ENCODE data around the gene ANAPC7. TPM values are rescaled to one million over a fixed set of nuclear protein-coding genes. Genes with fewer than 3 reads are reported as not detected.

ANAPC7 gene
- polyA plus RNA-seq, 1 donor (not counting 4 experiments of a cell fraction or from before 2014, with no cell fraction given): 68.2 TPM

DNA sequence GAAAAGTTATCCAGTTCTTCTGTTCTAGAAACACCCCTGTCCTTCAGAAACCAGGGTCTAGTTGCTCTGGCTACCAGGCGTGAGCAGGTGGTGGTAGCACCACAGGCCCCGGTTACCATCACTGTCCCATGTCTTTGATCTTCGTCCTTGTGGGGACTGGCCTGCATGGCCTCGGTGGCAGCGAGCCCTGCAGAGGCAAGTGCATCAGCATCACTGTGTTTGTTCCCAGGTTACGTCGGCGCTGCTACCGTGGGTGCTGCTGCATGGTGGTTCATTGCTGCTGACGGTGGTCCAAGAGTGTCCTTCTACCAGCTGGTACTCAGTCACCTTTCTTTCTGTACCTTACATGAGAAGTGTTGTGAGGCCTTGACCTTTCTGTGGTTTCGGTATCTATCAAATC, 58.9 kb downstream of the ANAPC7 start:
- FAIRE-seq (no peak), DNase-seq (ENCODE audit: low read depth, low spot score) (no peak)
- peak overlapping the region; percentile 89 for H3K27ac ChIP-seq (ENCODE audit: control insufficient read depth, insufficient read depth, low read length)
- dilution Hi-C loops (cut with MboI; ENCODE audit: extremely low pct_ligation_motif_present, low sequenced_read_pairs): no loop called here
- peaks cover 58 to 81% of the 10 kb centered on the region in 2 experiments for H3K36me3 ChIP-seq (ENCODE audit: control insufficient read depth in 2 of 2, extremely low read depth in 1 of 2, insufficient read depth in 2 of 2, low read length in 2 of 2)
- H2AFZ ChIP-seq (ENCODE audit: control insufficient read depth, low read length): no peak overlapping the region
- peaks cover 34% of the 10 kb centered on the region for H3K4me1 ChIP-seq (ENCODE audit: control insufficient read depth, extremely low read depth, insufficient read depth, low read length)
- no peaks in the 10 kb centered on the region for H4K20me1 ChIP-seq (ENCODE audit: control insufficient read depth, extremely low read depth, insufficient read depth, low read length)
- peak overlapping the region; percentile 50 for H3K9ac ChIP-seq (ENCODE audit: control insufficient read depth, extremely low read depth, insufficient read depth, low read length)
- H3K4me2 ChIP-seq (ENCODE audit: control insufficient read depth, extremely low read depth, insufficient read depth, low read depth, low read length): peak overlapping the region; percentile 46
- no peaks in the 10 kb centered on the region for H3K9me3 ChIP-seq (ENCODE audit: control insufficient read depth, low read depth, low read length)
- no peaks in the 10 kb centered on the region for H3K27me3 ChIP-seq (ENCODE audit: control insufficient read depth, extremely low read depth, insufficient read depth, low read length)
- no peaks in the 10 kb centered on the region for H3K9me1 ChIP-seq (ENCODE audit: control insufficient read depth, extremely low read depth, insufficient read depth, low read length)
- H3K4me3 ChIP-seq (ENCODE audit: control insufficient read depth in 2 of 3, extremely low read depth in 1 of 3, insufficient read depth in 2 of 3, low read depth in 1 of 3, low read length in 3 of 3): no peak overlapping the region
- H3K79me2 ChIP-seq (ENCODE audit: control insufficient read depth, insufficient read depth, low read length): peaks cover 17% of the 10 kb centered on the region
- TF ChIP-seq, protein P1, sequence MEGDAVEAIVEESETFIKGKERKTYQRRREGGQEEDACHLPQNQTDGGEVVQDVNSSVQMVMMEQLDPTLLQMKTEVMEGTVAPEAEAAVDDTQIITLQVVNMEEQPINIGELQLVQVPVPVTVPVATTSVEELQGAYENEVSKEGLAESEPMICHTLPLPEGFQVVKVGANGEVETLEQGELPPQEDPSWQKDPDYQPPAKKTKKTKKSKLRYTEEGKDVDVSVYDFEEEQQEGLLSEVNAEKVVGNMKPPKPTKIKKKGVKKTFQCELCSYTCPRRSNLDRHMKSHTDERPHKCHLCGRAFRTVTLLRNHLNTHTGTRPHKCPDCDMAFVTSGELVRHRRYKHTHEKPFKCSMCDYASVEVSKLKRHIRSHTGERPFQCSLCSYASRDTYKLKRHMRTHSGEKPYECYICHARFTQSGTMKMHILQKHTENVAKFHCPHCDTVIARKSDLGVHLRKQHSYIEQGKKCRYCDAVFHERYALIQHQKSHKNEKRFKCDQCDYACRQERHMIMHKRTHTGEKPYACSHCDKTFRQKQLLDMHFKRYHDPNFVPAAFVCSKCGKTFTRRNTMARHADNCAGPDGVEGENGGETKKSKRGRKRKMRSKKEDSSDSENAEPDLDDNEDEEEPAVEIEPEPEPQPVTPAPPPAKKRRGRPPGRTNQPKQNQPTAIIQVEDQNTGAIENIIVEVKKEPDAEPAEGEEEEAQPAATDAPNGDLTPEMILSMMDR (optimal IDR thresholded peaks at IDR 0.05 in 1 of 3, IDR thresholded peaks at IDR 0.05 in 1 of 3, conservative IDR thresholded peaks at IDR 0.05 in 1 of 3; ENCODE audit: extremely low read depth in 1 of 3, insufficient read depth in 2 of 3, low read length in 3 of 3): no peak
- no peak for TF ChIP-seq EZH2 (IDR thresholded peaks at IDR 0.05; ENCODE audit: low read length)

DNA sequence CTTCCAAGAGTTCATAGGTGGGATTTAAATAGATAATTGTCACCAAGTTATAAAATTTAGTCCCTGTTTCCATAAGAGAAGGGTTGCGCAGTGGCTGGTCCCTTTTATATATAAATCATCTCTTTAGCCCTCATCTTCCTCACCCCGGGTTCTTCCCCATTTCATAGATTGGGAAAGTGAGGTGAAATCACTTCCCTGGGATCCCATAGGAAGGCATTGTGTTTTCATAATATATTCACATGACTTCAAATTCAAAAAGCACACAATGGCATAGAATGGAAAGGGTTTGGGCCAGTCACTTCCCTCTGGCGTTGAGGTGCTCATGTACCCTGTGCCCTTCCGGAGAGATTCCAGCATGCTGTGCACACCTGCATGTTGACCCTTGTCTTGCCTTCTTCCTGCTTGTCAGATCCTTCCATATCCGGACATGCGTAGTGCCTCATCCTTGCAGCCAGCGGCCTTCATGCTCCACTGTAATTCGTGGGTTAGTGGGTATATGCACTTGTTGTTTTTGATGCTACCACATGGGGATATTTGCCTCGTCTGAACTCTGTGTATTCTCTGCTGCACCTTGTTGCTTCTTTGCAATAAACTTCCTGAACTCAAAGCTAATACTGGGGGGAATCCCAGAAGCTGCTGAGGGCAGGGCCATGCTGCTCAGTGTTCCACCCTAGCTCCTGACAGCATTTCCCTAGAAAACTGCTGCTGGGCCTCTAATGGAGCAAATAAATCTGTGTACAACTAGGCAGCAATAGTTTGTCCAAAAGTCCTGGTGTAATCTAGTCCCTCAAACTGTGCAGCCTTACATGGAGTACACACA, 59.6 kb downstream of the ANAPC7 start:
- Histone ChIP-seq H3K4me2 (ENCODE audit: control insufficient read depth, extremely low read depth, insufficient read depth, low read depth, low read length) (no peak overlapping the region), H3K9ac (ENCODE audit: control insufficient read depth, extremely low read depth, insufficient read depth, low read length) (no peak overlapping the region), H3K27me3 (ENCODE audit: control insufficient read depth, extremely low read depth, insufficient read depth, low read length) (no peaks in the 10 kb centered on the region), H3K9me3 (ENCODE audit: control insufficient read depth, low read depth, low read length) (no peaks in the 10 kb centered on the region), H3K27ac (ENCODE audit: control insufficient read depth, insufficient read depth, low read length) (peak overlapping the region; percentile 89), H2AFZ (ENCODE audit: control insufficient read depth, low read length) (no peak overlapping the region), H4K20me1 (ENCODE audit: control insufficient read depth, extremely low read depth, insufficient read depth, low read length) (no peaks in the 10 kb centered on the region), H3K4me1 (ENCODE audit: control insufficient read depth, extremely low read depth, insufficient read depth, low read length) (peaks cover 39% of the 10 kb centered on the region), H3K36me3 (ENCODE audit: control insufficient read depth in 2 of 2, extremely low read depth in 1 of 2, insufficient read depth in 2 of 2, low read length in 2 of 2) (peaks cover 57 to 81% of the 10 kb centered on the region in 2 experiments), H3K9me1 (ENCODE audit: control insufficient read depth, extremely low read depth, insufficient read depth, low read length) (no peaks in the 10 kb centered on the region), H3K4me3 (ENCODE audit: control insufficient read depth in 2 of 3, extremely low read depth in 1 of 3, insufficient read depth in 2 of 3, low read depth in 1 of 3, low read length in 3 of 3) (no peak overlapping the region), H3K79me2 (ENCODE audit: control insufficient read depth, insufficient read depth, low read length) (peaks cover 17% of the 10 kb centered on the region)
- FAIRE-seq (no peak), DNase-seq (ENCODE audit: low read depth, low spot score) (no peak)
- dilution Hi-C loops (cut with MboI; ENCODE audit: extremely low pct_ligation_motif_present, low sequenced_read_pairs): no loop called here
- TF ChIP-seq, protein P1 (optimal IDR thresholded peaks at IDR 0.05 in 1 of 3, IDR thresholded peaks at IDR 0.05 in 1 of 3, conservative IDR thresholded peaks at IDR 0.05 in 1 of 3; ENCODE audit: extremely low read depth in 1 of 3, insufficient read depth in 2 of 3, low read length in 3 of 3): no peak
- no peak for TF ChIP-seq EZH2 (IDR thresholded peaks at IDR 0.05; ENCODE audit: low read length)
